Tibial nerve (tissue), 3 donors: Measurements from ENCODE around the gene PLXNC1.

ENCODE experiments used
- POLR2A ChIP-seq, 2 donors: fragments of 450-650 bp; IDR thresholded peaks; one replicate each; pipeline ENCODE4 v1.6.1; 2017; ENCODE audit warnings: antibody characterized with exemption in 2 of 2, mild to moderate bottlenecking in 2 of 2, moderate library complexity in 2 of 2
- TF ChIP-seq, protein P1 (sequence below), 5 experiments: fragments of 200-600 bp in 3 of 5; fragments of 450-650 bp in 2 of 5; sonication (generic) in 3 of 5; IDR thresholded peaks; one replicate each; pipeline ENCODE4 v1.5.1; 2016 to 2019; ENCODE audit warnings: antibody characterized with exemption in 5 of 5, mild to moderate bottlenecking in 3 of 5, moderate library complexity in 2 of 5

DNA sequence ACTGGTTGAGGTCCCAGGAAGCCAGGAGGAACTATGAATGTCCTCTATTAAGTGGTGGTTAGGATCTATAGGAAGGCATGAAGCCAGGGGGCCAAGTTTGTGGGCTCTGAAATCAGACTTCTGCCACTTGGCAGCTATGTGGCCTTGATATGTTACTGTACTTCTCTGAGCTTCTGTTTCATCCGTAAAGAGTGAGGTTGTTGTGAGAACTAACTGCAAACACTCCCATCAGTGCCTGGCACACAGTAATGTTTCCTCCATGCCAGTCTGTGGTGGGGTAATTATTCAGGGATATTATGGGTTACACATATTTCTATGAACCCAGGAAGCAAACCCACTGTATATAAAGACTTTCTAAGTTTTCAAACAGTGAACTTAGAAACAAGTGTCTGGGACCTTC, 57.4 kb downstream of the PLXNC1 start:
- TF ChIP-seq, protein P1, sequence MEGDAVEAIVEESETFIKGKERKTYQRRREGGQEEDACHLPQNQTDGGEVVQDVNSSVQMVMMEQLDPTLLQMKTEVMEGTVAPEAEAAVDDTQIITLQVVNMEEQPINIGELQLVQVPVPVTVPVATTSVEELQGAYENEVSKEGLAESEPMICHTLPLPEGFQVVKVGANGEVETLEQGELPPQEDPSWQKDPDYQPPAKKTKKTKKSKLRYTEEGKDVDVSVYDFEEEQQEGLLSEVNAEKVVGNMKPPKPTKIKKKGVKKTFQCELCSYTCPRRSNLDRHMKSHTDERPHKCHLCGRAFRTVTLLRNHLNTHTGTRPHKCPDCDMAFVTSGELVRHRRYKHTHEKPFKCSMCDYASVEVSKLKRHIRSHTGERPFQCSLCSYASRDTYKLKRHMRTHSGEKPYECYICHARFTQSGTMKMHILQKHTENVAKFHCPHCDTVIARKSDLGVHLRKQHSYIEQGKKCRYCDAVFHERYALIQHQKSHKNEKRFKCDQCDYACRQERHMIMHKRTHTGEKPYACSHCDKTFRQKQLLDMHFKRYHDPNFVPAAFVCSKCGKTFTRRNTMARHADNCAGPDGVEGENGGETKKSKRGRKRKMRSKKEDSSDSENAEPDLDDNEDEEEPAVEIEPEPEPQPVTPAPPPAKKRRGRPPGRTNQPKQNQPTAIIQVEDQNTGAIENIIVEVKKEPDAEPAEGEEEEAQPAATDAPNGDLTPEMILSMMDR (IDR thresholded peaks at IDR 0.05), result no peak
- TF ChIP-seq POLR2A (IDR thresholded peaks at IDR 0.05), result no peak
